DND-41 (cell line): ENCODE results near the gene BICC1.

Source experiments
- CTCF ChIP-seq: IDR thresholded peaks from 2 replicates; pipeline ENCODE4 v1.5.1; 2012; ENCODE audit warnings: borderline replicate concordance, low read length, moderate library complexity, mild to moderate bottlenecking; ENCODE audit not compliant: poor library complexity, severe bottlenecking; ENCODE audit errors: extremely low read depth
- EZH2 ChIP-seq: IDR thresholded peaks from 3 replicates; pipeline ENCODE4 v1.6.1; 2012; ENCODE audit warnings: borderline replicate concordance, low read depth, mild to moderate bottlenecking, moderate library complexity, low read length, inconsistent platforms; ENCODE audit not compliant: severe bottlenecking

- TF ChIP-seq CTCF (no peak), EZH2 (no peak)
Observed at GRCh38 chr10:58508316-58508715, 4.4 kb upstream of the BICC1 start.
